Psoas muscle (tissue), 8 donors: ENCODE results near the gene MSH3. TPM values are rescaled to one million over a fixed set of nuclear protein-coding genes. Genes with fewer than 3 reads are reported as not detected.

Source experiments
- ATAC-seq, 4 donors: fragments of 200-7000 bp; cut with Tn5 transposase; one replicate each; pipeline ENCODE4 v1.9.1; 2020; ENCODE audit warnings: moderate library complexity in 3 of 4, mild to moderate bottlenecking in 2 of 4
- DNase-seq, 2 donors: peaks; one replicate each; pipeline ENCODE4 v3.0.0-alpha.2; 2020
- H3K27ac ChIP-seq: fragments of 200-600 bp; one replicate; pipeline ENCODE4 v1.8.0; 2022
- H3K27me3 ChIP-seq, 3 donors: fragments of 200-600 bp in 1 of 3; one replicate each; pipeline versions ENCODE4 v1.6.1 to v1.8.0; 2013 to 2022; ENCODE audit warnings: low read length in 2 of 3, mild to moderate bottlenecking in 2 of 3, moderate library complexity in 1 of 3; ENCODE audit not compliant: insufficient read depth in 3 of 3
- H3K36me3 ChIP-seq, 2 donors: fragments of 200-600 bp in 1 of 2; one replicate each; pipeline versions ENCODE4 v1.6.1 to v1.8.0; 2013 to 2022; ENCODE audit warnings: low read depth in 1 of 2, mild to moderate bottlenecking in 1 of 2, moderate library complexity in 1 of 2; ENCODE audit not compliant: insufficient read depth in 1 of 2
- H3K4me1 ChIP-seq: fragments of 200-600 bp; one replicate; pipeline ENCODE4 v1.8.0; 2022
- H3K4me3 ChIP-seq: fragments of 200-600 bp; one replicate; pipeline ENCODE4 v1.8.0; 2022; ENCODE audit warnings: mild to moderate bottlenecking
- H3K9me3 ChIP-seq: fragments of 200-600 bp; one replicate; pipeline ENCODE4 v1.8.0; 2022
- CTCF ChIP-seq: fragments of 200-600 bp; IDR thresholded peaks from one replicate; pipeline ENCODE4 v1.8.0; 2022; ENCODE audit warnings: antibody characterized with exemption
- WGBS, 3 donors: extraction: QIAGEN DNeasy Blood & Tissue Kit; methylation state at CpG; one replicate each; pipeline versions ENCODE4 v1.1.6 to v1.1.7; 2013; 5-methylcytosine and 5-hydroxymethylcytosine counted together
- intact Hi-C, 2 donors: fragments of 100-400 bp; cut with DNase I; formaldehyde crosslinking; loops; one replicate each; pipeline versions ENCODE4 v1.11.0 to v1.14.2; 2022
- polyA plus RNA-seq, 3 donors: library from polyadenylated mRNA; stranded (reverse); fragments of 200-250 nt; gene quantifications; one replicate each; pipeline ENCODE4 v1.2.3, GENCODE V29; 2013
- total RNA-seq, 4 donors: library from RNA; stranded (reverse); fragmentation: NEBNext Ultra II Directional in 2 of 4; extraction: Animal tissue kit (Norgen Biotek cat#: 25700) in 2 of 4; gene quantifications; one replicate each; pipeline versions ENCODE4 v1.2.1 to v1.2.4, GENCODE V29; 2021 to 2023
- donor health status: healthy with polysubstance abuse.
- donor health status: DM: no; HTN: no; CAD: no; lungs with moderate emphysema.
- donor health status: Bipolar disorder and iron deficiency.
- donor health status: healthy.
- donor health status: DM: yes; HTN: yes; CAD: no.
- donor health status: DM: no; HTN: no; CAD: no.
- donor health status: DM: no; HTN: no; CAD: no.
- donor health status: DM: yes; HTN: yes; CAD: no.

MSH3 gene
- total and polyA plus RNA-seq, 7 donors: 2.8 to 12.6 (median 5.8) TPM

DNA sequence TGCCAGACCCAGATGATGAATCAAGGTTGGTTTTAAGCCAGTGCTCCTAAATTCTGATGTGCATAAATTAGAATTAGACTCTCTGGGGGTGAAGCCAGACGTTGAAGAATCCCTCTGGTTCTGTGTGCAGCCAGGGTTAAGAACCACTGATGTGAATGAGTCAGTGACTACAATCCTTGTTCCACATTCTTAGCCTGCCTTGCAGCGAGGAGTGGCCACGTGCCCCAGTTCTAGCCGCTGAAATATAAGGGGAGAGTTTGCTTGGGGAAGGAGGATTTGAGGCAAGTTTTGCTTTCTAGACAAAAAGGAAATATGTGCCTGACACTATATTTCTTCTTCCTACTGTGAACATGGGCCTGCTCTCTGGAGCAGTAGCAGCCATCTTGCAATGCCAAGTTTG lies 34.2 kb upstream of the MSH3 start:
- no peak for TF ChIP-seq CTCF
- ATAC-seq: no peak
- no peaks in the 10 kb centered on the region for H3K36me3 ChIP-seq
- no peaks in the 10 kb centered on the region for H3K27me3 ChIP-seq
- H3K27ac ChIP-seq: no peak overlapping the region
- WGBS, 3 donors: 72 to 74% (median 73%) methylated on average over 4 of the region's 4 CpGs
- intact Hi-C loops: no loop called here
- no peaks in the 10 kb centered on the region for H3K9me3 ChIP-seq
- DNase-seq: no peak
- H3K4me1 ChIP-seq: no peaks in the 10 kb centered on the region
- no peak overlapping the region for H3K4me3 ChIP-seq

DNA sequence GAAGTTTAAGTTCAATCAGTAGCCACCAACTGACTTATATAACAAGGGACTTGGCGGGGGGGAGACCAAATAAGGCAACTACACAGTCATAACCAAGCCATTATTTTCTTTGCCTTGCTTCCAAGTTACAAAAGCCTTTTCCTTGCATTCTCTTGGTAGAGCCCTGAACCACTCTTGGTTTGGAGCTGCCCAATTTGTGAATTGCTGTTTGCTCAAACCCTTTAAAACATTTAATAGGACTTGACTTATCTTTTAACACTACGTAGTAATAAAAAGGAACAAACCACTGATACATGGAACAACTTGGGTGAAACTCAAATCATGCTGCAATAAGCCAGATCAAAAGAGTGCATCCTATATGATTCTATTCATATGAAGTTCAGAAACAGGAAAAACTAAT lies 31.7 kb upstream of the MSH3 start:
- no peaks in the 10 kb centered on the region for H3K9me3 ChIP-seq
- H3K27ac ChIP-seq: no peak overlapping the region
- intact Hi-C loops: no loop called here
- H3K27me3 ChIP-seq: no peaks in the 10 kb centered on the region
- no peak for ATAC-seq
- no peak overlapping the region for H3K4me3 ChIP-seq
- no peak for DNase-seq
- no peaks in the 10 kb centered on the region for H3K36me3 ChIP-seq
- no peak for TF ChIP-seq CTCF
- 96 to 100% (median 99%) methylated on average over 2 of the region's 2 CpGs for WGBS, 3 donors
- no peaks in the 10 kb centered on the region for H3K4me1 ChIP-seq

DNA sequence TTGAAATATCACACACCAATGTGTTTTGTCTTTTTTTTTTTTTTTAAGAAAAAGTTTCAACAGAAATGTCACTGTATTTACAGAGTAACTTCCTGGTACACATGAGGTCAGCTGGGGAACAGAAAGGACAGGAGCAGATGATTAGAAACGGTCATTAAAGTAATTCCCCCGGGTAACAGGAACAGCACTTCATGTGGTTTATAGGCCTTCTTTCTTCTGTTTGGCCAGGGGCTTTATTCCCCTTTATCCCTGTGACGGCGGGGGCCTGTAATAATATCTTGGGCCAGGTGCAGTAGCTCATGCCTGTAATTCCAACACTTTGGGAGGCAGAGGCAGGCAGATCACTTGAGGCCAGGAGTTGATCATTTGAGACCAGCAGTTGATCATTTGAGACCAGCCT lies 30.5 kb upstream of the MSH3 start:
- Histone ChIP-seq H3K4me3 (no peak overlapping the region), H3K27me3 (no peaks in the 10 kb centered on the region), H3K27ac (no peak overlapping the region), H3K36me3 (peaks cover 0 to 3% of the 10 kb centered on the region in 2 donors), H3K9me3 (no peaks in the 10 kb centered on the region), H3K4me1 (no peaks in the 10 kb centered on the region)
- TF ChIP-seq CTCF: no peak
- DNase-seq: no peak
- ATAC-seq: no peak
- 8 to 17% (median 14%) methylated on average over 4 of the region's 4 CpGs for WGBS, 3 donors
- intact Hi-C loops: no loop called here

GRCh38 chr5:80625230-80625629 lies 29.2 kb upstream of the MSH3 start:
- ATAC-seq: no peak

More at GRCh38 chr5:80625230-80625629, 29.2 kb upstream of the MSH3 start:
- DNase-seq: no peak
- 83 to 85% (median 84%) methylated on average over 5 of the region's 5 CpGs for WGBS, 3 donors
- no peaks in the 10 kb centered on the region for H3K27me3 ChIP-seq
- H3K27ac ChIP-seq: no peak overlapping the region
- H3K4me1 ChIP-seq: no peaks in the 10 kb centered on the region
- intact Hi-C loops: no loop called here
- H3K9me3 ChIP-seq: no peaks in the 10 kb centered on the region
- no peak for TF ChIP-seq CTCF
- no peak overlapping the region for H3K4me3 ChIP-seq
- H3K36me3 ChIP-seq: peaks cover 0 to 3% of the 10 kb centered on the region in 2 donors
